GM21786 (cell line): Measurements from ENCODE around the gene WDR90.

Source experiments
- ATAC-seq: cut with Tn5 transposase; IDR thresholded peaks from one replicate; pipeline ENCODE4 v1.9.1; 2021; ENCODE audit not compliant: unreplicated experiment

WDR90 gene

DNA sequence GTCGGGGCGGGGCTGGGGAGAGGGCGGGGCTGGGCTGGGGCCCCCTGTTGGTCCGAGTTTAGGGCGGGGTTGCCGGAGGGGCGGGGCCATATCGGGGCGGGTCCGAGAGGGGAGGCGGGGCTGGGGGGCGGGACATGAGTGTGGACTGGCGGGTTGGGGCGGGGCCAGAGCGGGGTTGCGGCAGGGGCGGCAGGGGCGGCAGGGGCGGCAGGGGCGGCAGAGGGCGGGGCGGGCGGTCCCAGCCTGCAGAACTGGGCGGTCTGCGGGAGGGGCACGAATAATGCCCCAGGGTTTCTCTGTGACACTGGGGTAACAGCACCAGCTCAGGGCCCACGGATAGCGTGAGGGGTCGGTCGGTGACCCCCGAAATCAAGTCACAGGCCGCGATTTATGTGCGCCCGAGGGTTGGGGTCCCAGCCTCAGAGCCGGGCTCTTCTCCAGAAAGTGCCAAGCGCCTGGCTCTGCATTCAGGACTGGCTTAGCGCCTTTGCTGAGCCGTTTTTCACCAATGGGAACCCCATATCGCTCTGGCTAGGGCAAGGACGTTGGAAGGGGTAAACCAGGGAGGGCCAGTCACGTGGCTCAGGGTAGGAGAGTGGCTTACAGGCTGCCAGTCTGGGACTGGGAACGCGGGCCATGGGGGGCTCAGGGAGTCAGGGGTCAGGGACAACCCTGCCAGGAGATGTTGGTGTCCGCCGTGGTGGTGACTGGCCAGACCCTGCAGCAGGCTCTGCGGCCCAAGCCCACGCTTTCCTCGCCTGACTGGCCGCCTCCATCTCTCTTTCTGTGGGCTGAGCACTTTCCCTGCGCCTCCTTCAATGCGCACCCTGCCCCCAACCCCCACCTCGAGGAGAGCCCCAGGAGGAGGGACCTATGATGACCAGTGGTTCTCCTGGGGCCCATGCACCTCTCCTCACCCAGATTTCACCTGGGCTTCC, 11.8 kb upstream of the WDR90 start:
- no peak for ATAC-seq

GRCh38 chr16:638034-638543, 11.1 kb upstream of the WDR90 start:
- ATAC-seq, result no peak

DNA sequence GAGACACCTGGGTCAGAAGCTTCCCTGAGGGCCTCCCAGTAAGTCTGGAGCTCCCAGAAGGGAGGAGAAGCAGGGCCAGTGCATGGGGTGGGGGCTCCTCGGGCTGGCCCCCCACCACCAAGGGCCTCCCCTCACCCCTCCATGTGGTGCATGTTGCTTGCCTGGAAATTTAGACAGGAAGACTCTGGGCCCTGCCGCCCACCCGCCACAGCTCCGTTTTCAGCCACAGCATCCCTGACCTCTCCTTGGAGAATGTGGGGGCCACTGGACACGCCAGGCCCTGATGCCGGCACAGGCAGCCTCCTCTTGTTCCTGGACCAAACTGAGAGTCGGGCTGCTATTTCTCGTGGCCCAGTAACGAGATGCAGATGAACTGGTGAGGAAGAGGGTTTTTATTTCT, 10.3 kb upstream of the WDR90 start:
- ATAC-seq, result no peak

- ATAC-seq, result no peak
Observed at GRCh38 chr16:640614-641013, 8.6 kb upstream of the WDR90 start.

DNA sequence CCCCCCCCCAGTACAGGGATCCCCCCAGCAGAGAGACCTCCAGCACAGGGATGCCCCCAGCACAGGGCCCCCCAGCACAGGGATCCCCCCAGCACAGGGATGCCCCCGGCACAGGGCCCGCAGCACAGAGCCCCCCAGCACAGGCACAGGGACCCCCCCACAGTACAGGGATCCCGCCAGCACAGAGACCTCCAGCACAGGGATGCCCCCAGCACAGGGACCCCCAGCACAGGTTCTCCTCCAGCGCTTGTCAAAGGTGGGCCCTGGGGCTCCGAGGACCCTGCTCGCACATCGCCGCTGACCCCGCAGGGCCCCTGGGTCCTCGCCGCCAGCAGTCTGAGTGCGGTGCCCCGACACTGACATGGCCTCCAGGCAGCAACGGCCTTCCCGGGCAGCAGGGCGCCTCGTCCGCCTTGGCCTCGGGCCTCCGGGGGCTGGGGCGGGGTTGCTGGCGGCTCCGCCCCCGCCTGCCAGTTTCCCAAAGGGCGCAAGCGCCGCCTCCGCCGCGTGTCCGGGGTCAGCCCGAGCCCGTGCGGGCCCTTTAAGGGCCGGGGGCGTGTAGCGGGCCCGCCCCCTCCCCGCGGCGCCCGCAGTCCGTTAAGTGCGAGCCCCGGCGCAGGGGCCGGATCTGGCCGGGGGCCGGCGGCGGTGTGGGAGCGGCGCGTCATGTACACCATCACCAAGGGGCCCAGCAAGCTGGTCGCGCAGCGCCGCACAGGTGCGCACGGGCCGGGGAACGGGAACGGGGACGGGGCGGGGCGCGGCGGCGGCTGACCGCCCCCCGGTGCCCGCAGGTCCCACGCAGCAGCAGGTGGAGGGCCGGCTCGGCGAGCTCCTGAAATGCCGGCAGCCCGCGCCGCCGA, 7.6 kb upstream of the WDR90 start, which contains the start of gene MCRIP2:
TSS of gene MCRIP2 (plus strand) at position 503 of the 863 bp plus-strand sequence. CDS start at position 667, 164 bp downstream.
- peak; percentile 61 for ATAC-seq

DNA sequence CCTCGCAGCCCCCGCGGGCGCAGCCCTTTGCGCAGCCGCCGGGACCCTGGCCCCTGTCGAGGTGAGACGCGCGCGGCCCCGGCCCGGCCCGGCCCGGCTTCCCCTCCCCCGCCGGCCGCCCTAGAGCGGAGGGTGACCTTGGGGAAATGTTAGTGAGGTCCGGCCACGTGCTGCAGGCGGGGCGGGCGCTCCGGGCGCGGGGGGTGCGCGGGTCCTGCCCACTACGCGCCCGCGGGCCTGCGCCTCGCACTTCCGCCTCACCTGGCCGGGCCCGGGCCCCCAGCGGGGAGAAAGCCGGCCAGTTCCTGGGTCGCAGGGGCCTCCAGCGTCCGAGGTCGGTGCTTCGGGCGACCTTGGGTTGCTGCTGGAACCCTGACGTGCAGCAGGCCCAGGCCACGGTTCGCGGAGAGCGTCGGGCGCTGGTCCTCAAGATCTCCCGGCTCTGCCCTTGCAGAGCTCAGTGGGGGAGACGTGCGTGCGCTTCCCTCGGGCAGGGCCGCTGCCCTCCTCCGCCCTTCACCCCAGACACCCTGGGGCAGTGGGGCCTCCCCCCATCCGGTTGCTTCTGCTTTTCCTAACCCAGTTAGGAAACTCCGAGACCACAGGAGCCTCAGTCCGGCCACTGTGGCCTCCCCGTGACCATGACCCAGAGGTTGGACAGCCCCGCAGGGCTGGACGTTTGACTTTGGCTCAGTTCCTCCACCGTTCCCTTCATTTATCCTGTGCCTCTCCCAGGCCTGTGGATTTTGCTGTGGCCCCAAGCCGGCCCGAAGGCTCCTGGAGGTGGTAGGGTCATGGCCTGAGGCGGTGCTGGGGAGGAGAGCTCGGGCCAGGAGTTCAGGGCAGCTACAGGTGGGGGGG, 6.7 kb upstream of the WDR90 start:
- peak; percentile 29 for ATAC-seq

DNA sequence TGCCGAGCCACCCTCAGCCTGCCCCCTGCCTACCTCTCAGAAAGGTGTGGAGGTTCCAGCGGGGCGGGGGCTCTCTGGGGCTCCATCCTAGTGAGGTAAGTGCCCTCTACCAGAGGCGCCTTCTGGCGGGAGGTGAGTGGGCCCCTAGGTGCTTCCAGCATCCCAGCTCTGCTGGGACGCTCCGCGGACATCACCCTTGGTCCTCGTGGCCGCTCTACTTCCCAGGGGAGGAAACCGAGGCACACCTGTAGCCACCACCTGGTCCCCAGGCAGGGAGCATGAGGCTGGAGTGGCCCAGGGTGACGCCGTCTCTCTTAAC, 6.2 kb upstream of the WDR90 start:
- no peak for ATAC-seq

DNA sequence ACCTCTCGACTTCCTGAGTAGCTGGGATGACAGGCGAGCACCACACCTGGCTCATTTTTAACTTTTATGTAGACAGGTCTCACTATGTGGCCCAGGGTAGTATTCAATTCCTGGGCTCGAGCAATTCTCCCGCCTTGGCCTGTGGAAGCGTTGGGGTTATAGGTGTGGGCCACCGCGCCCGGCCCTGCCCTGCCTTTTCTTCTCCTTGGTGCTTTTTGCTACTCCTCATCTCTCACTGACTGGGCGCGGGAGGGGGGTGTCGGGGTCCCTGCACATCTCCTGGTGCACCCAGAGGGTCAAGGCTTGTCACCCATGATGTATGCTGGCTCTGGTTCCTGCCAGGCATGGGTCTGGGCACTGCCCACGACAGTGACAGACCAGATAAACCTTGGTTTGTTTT, 4.6 kb upstream of the WDR90 start:
- no peak for ATAC-seq

DNA sequence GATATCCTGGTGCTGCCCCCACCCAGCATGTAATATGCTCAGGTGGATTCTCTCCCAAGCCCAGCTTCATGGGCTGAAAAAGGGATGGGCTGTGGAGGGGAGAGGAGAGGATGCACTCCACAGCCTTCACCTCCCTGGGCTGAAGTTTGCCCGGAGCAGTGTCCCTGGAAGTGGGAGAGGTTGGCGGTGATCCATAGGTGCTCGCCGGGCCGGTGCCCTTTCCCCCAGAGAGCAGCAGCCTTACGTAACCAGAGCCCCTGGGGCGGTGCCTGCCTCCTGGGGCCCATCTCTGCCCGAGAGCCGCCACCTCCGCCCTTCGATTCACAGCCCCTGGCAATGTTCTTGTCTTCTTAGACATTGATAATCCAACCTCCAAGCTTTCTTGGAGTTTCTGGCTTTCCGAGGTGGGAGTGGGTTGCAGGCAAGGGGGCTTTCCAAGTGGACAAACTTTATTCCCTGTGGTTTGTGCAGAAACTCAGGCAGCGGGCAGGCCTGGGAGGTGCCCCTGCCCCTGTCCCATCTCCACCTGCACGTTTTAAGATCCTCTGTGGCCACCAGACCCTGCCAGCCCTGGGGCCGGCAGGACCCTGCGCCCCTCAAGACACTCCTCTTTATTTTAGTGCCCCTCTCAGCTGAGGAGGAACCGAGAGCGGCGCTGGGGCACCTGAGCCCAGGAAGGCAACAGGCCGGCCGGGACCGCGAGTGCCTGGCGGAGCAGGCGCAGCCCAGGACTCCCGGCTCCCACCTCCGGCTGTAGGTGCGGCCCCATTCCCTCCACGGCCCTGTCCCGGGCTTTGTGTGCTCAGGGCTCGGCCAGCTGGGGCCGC, 3.1 kb upstream of the WDR90 start:
- no peak for ATAC-seq

- no peak for ATAC-seq
Observed at GRCh38 chr16:646679-647172, 2.4 kb upstream of the WDR90 start.

DNA sequence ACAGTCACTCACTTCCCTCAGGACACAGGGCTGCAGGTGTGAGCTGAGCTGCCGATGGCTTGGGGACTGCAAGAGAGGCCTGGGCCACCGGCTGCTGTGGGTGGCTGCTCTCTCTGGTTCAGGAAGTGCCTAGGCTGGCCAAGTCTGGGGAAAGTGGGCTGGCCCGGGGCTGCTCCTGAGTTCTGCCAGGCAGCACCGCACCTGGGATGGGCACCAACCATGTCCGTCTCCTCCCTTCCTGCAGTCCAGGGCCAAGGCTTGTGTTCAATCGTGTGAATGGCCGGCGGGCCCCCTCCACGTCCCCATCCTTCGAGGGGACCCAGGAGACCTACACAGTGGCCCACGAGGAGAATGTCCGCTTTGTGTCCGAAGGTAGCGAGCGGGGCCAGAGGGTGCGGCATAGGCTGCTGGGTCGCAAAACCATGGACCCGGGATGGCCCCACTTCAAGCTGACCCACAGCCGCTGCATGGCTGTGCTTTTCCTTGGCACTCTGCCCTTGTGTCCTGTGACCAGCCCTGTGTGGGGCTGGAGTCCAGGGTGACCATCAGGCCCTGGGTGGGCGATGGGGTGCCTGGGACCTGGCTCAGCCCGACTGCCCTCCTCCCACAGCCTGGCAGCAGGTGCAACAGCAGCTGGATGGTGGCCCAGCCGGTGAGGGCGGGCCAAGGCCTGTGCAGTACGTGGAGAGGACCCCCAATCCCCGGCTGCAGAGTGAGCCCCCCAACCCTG, 1.8 kb upstream of the WDR90 start:
- ATAC-seq, result no peak

DNA sequence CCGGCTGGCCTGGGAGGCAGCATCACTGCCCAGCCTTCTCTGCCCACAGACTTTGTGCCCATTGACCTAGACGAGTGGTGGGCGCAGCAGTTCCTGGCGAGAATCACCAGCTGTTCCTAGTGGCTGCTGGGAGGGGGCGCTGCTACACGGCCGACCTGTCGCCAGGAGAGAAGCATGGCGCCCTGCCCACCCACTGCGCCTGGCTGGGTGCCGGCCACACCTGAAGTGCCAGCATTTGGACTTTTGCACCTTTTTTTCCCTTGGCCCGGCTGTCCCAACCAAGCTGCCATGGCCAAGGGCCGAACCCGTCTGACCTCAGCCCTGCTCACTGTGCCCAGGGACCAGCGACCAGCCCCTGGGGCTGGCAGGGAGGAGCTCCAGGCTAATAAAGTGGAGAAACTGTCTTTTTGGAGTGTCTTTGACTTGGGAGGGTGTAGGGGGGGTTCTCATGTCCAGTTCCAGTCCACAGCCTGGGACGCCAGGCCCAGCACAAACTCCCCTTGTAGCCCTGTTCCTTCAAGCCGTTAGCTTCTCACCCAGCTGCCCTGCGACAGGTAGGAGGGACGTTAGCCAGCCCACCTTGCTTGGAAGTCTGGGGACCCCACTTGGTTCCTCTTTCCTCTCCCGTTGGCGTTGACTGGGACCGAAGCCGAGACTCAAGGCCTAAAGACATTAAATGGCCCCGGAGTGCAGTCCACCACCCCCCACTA, 939 bp upstream of the WDR90 start:
- no peak for ATAC-seq

DNA sequence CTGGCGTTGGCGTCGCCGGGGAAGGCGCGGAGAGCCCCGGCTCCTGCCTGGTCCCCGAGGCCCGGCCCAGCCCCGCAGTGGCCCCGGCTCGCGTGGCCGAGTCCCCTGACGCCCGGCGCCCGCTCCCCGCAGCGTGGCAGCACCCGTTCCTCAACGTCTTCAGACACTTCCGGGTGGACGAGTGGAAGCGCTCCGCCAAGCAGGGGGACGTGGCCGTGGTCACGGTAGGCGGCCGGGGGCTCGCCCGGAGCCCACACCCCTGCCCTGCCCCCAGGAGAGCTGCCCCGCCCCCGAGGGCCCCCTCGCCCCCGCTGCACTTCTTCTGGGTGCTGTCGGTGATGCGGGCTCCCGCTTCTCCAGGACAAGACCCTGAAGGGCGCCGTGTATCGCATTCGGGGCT, 466 bp downstream of the WDR90 start:
- ATAC-seq, result peak; percentile 15

- no peak for ATAC-seq
Observed at GRCh38 chr16:651844-652243, 2.7 kb downstream of the WDR90 start.

- ATAC-seq, result no peak
Observed at GRCh38 chr16:652454-653305, 3.5 kb downstream of the WDR90 start.

DNA sequence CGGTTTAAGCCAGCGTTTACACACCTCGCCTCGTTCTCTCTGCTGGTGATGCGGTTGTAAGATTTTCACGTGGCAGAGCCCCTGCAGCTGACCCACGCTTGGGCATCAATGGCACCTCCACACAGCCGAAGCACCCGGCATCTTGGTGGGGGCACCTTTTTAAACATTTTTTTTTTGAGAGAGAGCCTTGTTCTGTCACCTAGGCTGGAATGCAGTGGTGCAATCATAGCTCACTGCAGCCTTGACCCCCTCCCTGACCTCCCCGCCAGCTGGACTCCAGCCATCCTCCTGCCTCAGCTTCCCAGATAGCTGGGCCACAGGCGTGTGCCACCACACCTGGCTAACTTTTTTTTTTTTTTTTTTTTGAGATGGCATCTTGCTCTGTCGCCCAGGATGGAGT, 4.9 kb downstream of the WDR90 start:
- ATAC-seq, result no peak

DNA sequence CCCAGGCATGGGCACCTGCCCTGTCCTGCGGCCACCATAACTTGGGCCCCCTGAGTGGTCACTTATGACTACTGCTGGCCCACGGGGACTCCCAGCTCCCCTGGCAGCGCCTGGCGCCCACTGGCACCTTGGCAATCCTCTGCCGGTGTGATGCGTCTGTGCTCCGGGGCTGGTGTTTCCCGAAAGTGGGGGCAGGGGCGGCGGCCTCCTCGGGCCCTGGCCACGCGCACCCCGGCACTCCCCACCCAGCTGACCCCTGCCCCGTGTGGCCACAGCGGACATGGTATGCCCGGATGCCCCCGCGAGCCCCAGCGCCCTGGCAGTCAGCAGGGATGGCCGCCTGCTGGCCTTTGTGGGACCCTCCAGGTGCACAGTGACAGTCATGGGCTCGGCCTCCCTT, 8.3 kb downstream of the WDR90 start:
- no peak for ATAC-seq
